GM19193 (cell line): ENCODE results near the gene SCYGR1.

Source experiments
- POLR2A ChIP-seq: IDR thresholded peaks from 4 replicates; pipeline ENCODE4 v1.6.1; 2011; ENCODE audit not compliant: insufficient read depth, insufficient read length; ENCODE audit errors: extremely low read depth

The SCYGR1 gene

DNA sequence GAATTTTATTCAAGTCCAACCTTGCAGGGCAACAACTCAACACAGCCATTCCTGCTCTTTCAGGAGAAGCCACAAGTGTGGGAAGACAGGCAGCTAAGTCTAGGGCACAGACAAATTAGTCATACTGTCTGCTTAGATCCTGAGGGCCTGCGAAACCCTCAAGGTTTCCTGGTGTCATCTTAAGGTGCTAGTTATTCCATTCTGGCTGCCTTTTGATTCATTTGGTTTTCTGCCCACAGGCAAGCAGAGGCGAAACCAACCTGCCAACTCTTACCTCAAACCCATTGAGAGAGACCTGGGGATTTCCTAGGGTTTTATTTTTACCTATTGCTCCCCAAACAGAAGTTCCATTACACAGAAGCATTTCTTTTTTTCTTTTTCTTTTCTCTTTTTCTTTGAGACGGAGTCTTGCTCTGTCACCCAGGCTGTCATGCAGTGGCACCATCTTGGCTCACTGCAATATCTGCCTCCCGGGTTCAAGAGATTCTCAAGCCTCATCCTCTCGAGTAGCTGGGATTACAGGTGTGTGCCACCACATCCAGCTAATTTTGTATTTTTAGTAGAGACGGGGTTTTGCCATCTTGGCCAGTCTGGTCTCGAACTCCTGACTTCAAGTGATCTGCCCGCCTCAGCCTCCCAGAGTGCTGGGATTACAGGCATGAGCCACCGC, 23.7 kb upstream of the SCYGR1 start:
- TF ChIP-seq POLR2A: no peak

DNA sequence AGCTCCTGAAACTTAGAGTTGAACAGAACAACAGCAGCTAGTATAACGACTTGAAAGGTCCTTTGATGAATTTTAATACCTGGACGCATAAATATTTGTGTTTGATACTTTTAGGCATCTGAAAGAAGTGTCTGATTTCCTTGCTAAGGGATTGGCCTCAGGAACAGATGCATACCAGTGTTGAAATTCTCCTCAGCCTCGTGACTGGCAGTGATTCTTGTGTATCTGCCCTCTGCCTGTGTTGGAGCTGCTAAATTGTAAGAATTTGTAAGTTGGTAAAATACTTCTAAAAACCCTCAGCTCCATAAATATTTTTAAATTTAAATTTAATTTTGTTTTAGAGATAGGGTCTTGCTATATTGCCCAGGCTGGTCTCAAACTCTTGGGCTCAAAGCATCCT, 22.4 kb upstream of the SCYGR1 start:
- no peak for TF ChIP-seq POLR2A

DNA sequence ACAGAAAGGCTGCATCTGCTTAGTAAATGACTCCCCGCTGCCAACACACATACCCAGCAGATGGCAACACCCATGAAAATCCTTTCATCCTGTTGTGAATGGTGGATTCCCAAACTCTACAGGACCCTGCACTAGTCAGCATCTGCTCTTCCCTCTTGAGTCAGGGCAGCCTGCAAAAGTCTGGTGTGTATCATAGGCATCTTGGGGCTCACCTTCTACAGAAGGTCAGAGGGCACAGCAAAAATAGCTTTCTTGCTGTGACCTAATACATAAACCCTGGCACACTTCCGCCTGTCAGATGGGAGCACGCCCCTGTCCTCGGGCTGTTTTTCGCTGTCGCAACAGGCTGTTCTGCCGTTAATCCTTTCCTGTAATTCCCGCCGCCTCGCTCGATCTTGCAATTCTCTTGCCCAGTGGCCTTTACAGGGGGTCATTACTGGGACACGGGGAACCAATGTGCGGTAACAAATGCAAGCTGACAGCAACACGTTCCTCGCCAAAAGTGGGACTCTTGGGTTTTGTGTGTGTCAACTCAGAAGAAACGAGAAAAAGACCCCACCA, 19.9 kb upstream of the SCYGR1 start:
- no peak for TF ChIP-seq POLR2A

DNA sequence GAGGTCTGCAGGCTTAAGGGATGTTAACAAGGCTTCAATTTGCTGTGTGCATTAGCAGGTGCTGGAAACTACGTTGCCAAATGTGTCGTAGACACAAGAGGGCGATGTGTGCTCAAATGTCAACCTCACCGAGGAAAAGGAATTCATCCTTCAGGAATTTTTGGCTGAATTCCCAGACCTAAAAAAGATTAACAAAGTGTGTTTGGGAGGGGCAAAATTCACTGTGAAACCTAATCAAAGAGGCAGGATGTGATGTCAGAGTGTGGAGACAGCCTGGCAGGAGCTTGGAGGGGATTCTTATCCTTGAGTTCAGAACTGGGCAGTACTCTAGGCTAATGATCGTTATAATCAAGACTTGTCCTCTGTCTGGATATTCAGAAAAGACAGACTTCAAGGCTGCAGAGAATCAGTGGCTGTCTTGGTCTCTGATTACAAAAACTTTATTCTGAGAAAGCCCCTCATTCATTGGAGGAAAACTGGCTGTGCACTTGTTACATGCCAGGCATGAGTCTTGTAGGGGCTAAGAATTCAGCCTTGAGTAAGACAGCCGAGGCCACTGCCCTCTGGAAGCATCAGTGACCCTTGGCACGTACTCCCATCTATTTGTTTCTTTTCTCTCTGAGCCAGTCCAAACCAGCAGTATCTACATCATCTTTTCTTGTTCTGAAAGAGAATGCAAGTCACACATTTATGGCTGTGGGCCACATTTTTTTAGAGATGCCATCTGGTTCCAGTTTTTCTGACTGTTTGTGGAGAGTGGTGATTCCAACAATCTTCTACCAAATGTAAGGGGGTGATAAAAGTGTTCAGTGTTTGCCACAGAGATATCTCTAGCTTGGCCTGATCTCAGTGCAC, 18.7 kb upstream of the SCYGR1 start:
- no peak for TF ChIP-seq POLR2A

DNA sequence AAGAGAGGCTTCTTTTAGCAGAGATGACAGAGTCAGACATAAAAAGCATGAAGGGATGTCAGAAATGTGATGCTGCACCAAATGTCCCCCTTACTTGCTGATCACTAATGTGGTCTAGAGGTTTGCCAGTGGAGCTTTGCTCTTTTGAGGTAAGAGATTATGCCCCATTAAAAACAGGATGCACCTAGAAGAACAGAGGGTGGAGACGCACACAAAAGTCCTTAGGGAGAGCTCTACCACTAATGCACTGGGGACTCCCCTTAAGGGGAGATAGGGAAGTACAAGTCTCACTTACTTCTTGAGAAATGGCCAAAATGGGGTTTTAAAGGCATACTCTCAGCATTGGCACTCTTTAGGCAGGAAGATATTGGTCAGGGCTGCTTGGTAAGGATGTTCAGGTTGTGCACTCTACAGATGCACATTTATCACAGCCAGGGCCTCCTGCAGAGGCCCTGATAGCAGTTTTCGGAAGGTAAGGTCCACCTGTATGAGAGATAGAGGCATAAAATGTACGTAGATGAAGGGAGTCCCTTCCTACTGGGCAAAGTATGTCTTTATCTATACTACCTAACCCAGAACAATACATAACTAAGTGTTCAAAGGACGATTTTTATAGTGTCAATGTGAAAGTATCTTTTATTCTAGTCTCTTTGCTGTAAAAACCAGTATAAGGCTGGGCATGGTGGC, 17.0 kb upstream of the SCYGR1 start:
- no peak for TF ChIP-seq POLR2A

DNA sequence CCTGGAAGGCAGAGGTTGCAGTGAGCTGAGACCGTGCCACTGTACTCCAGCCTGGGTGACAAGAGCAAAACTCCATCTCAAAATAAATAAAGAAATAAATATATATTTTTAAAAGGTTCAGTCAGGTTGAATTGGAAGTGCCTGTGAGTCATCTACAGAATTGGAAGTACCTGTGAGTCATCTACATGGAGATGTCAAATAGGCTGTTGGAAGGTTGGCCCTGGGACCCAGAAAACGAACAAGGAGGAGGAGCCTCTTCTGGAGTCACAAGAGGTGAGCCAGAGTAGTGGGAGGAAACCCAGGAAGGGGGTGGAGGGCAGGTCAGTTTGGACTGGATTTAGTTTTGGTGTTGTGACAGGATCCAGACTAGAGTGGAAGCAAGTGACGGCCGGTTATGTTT, 15.2 kb upstream of the SCYGR1 start:
- TF ChIP-seq POLR2A: no peak

DNA sequence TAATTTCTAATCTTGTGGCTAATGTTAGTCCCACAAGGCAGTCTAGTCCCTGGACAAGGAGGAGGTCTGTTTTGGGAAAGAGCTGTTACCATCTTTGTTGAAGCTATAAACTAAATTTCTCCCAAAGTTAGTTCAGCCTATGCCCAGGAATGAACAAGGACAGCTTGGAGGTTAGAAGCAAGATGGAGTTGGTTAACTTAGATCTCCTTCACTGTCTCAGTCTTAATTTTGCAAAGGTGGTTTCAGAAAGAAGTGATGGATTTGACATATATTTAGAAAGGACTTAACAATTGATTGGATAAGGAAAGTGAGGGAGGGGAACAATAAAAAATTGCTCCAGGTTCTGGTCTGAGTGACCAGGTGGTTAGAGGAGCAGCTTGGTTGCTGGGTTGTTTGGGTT, 14.6 kb upstream of the SCYGR1 start:
- no peak for TF ChIP-seq POLR2A

DNA sequence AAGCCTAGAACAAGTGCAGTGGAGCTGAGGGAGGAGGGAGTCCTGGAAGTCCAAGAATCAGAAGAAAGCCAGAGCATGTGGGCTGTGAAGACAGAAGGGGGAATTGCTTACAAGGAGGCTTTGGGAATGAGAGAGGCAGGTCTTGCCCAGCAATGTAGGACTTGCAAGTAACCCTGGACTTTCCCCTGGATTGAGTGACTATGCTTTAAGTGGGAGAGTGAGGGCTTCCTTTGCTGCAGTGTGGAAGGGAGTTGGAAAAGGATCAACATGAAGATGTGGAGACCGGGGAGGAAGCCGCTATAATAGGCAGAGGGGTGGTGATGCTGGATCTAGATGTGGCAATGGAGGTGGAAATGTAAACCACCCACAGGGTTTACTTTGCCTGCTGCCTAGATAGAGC, 13.8 kb upstream of the SCYGR1 start:
- no peak for TF ChIP-seq POLR2A

DNA sequence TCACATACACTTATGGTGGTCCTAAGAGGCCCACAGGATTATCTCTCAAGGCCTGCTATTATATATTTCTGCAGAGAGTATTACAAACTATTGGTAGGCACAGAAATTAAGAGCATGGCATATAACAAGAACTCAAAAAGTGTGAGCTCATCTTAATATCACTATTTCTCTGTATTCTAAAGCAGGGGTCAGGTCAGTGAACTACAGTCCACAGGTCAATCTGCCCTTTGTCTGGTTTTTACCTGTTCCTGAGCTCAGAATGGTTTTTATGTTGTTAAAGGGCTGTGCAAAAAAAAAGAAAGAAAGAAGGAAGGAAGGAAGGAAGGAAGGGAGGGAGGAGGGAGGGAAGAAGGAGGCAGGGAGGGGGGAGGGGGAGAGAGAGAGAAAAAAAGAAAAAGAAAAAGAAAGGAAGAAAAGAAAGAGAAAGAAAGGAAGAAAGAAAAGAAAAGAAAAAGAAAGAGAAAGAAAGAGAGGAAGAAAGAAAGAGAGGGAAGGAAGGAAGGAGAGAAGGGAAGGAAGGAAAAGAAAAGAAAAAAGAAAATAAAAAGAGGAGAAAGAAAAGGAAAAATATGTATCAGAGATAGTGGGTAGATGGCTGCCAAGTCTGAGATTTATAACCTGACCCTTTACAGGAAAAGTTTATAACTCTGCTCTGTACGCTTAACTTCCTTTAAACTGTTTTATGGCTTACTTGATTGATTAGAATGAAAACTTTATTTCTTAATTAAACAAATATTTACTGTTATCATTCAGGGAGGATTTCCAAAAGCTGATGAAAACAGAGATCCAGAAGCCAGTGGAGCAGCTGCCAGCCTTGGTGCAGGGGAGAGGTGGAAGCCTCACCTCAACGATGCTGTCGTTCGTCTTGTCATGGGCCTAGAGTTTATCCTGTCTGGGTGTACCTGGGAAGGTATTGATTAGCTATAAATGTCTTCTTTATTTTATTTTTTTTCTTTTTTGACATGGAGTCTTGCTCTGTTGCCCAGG, 11.2 kb upstream of the SCYGR1 start:
- TF ChIP-seq POLR2A: no peak

DNA sequence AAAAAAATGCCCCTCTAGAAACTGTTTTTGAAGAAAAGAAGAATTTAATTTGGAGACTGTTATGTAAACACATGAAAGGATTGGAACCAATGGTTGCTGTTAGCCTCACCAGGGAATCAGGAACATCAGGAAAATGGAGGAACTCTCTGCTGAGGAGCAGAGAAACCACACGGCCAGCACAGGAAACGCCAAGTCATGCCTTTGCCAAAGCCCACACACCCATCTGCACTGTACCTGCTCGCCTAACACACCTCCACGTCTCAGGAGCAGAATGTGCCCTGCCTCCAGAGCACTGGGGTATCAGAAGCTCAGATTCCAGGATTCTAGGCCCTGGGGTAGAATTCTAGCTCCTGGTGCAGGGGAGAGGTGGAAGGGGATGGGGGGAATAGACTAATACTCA, 9.8 kb upstream of the SCYGR1 start:
- TF ChIP-seq POLR2A: no peak

DNA sequence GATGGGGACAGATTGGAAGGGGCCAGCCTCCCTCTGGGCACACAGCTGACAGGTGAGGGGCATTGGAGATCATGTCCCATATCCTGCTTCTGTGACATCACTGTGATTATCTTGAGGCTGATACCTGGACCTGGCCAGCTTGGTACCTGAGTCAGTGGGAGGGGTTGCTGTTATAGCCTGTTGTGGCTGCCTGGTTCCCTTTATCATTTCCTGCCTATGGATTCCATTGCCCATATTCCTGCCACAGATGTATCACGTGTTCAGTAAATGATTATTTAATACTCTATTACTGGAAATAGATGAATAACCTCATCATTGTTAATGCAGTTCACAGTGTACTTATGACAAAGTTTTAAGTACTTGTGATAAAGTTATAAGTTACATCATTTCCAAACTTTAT, 7.8 kb upstream of the SCYGR1 start:
- TF ChIP-seq POLR2A: no peak

DNA sequence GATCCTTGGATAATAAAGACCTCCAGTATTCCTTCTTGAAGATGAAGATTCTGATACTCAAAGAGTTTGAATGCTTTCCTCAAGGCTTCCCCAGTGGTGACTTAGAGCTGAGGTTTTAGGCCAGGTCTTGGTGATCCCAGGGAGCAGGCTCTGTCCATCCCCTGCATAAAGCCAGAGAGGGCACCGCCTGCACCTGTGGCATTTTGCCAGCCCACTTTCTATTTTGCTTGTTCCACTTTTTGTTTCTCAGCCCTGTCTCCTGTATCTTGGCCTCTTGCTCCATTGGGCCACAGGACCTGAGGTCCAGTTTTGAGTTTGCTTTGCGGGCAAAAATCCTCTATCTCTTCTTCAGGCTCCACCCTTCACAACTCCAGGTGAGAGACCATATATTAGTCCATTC, 6.7 kb upstream of the SCYGR1 start:
- no peak for TF ChIP-seq POLR2A

DNA sequence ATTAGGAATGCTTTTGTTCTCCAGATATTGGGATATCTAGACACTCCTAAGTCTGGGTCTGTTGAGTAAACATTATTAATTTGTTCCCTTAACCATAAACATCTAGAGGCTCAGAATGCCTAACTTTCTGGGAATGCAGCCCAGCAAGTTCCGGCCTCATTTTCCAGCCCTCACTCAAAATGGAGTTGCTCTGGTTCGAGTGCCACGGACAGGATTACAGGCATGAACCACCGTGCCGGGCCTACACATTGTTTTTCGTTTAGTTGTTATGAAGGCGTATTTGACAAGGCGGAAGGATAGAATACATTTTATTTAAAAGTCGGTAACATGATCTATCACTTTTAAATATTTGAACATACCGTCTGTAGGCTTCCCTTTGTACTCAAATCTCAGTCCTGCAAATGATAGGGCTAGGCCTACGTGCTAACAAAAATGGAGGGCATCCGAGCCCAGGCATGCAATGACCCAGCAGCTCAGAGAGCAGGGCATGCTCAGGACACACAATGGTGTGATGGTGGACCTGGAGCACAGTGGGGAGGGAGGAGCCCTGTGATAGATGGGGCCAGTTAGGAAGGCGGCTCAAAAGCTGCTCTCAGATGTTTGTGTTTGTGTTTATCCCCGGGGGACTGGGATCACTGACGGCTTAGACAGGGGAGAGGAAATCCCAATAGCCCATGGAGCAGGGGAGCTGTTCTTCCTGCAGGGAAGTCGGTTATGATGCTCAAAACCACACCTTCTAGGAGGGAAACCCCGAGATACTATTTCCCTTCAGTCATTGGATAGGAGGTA, 2.9 kb upstream of the SCYGR1 start:
- TF ChIP-seq POLR2A: no peak

DNA sequence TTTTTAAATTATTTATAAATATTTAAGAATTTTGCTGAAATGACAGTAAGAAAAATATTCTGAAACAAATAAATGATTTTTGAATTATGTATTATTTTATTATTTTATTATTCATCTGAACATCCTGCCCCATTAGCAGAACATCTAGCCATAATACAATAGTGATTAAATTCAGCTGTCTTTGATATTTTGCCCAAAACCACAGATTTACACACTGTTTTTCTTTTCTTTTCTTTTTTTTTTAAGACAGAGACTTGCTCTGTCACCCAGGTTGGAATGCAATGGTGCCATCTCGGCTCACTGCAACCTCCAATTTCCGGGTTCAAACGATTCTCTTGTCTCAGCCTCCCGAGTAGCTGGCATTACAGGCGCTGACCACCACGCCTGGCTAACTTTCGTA, 1.9 kb upstream of the SCYGR1 start:
- TF ChIP-seq POLR2A: no peak

DNA sequence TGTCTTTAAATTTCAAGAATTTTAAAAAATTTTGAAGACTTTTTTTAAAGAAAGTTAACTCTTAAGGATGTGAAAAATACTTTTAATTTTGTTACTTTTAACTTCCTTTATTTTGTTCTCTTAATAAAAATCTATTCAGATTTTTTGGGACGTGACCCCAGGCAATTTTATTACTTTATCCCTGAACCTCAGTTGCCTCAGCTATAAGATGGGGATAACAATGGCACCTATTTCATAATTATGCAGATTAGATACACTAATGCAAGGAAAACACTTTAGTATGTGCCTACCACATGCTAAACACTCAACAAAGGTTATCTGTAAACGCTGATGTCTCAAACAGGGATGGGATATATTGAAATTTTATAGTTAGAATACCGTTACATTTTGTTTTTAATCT, 1.5 kb upstream of the SCYGR1 start:
- no peak for TF ChIP-seq POLR2A
